ENCODE results near the gene ZNF385B.

Gene ZNF385B

GRCh38 chr2:179745635-179746256 is 115.7 kb downstream of the ZNF385B start:
- DNase-seq (ENCODE audit: low read depth) = no peak

- no peak for DNase-seq (ENCODE audit: low read depth)
Observed at GRCh38 chr2:179744401-179744800, 117.0 kb downstream of the ZNF385B start.

GRCh38 chr2:179741317-179741716 is 120.1 kb downstream of the ZNF385B start:
- DNase-seq (ENCODE audit: low read depth) = no peak

- no peak for DNase-seq (ENCODE audit: low read depth)
Observed at GRCh38 chr2:179729966-179730365, 131.4 kb downstream of the ZNF385B start.

GRCh38 chr2:179726461-179727180 is 134.8 kb downstream of the ZNF385B start:
- no peak for DNase-seq (ENCODE audit: low read depth)

- no peak for DNase-seq (ENCODE audit: low read depth)
Observed at GRCh38 chr2:179724403-179724802, 137.0 kb downstream of the ZNF385B start.

GRCh38 chr2:179720173-179720772 is 141.1 kb downstream of the ZNF385B start:
- no peak for DNase-seq (ENCODE audit: low read depth)

- no peak for DNase-seq (ENCODE audit: low read depth)
Observed at GRCh38 chr2:179715871-179716270, 145.5 kb downstream of the ZNF385B start.

- DNase-seq (ENCODE audit: low read depth) = no peak
Observed at GRCh38 chr2:179715196-179715595, 146.2 kb downstream of the ZNF385B start.

- no peak for DNase-seq (ENCODE audit: low read depth)
Observed at GRCh38 chr2:179712825-179713224, 148.6 kb downstream of the ZNF385B start.

- DNase-seq (ENCODE audit: low read depth) = no peak
Observed at GRCh38 chr2:179711375-179711774, 150.0 kb downstream of the ZNF385B start.

- no peak for DNase-seq (ENCODE audit: low read depth)
Observed at GRCh38 chr2:179703702-179704101, 157.7 kb downstream of the ZNF385B start.

GRCh38 chr2:179702912-179703311 is 158.5 kb downstream of the ZNF385B start:
- DNase-seq (ENCODE audit: low read depth) = no peak

- no peak for DNase-seq (ENCODE audit: low read depth)
Observed at GRCh38 chr2:179701524-179702110, 159.8 kb downstream of the ZNF385B start.

- DNase-seq (ENCODE audit: low read depth) = no peak
Observed at GRCh38 chr2:179695486-179695885, 165.9 kb downstream of the ZNF385B start.

- no peak for DNase-seq (ENCODE audit: low read depth)
Observed at GRCh38 chr2:179694963-179695362, 166.4 kb downstream of the ZNF385B start.

GRCh38 chr2:179692610-179693009 is 168.8 kb downstream of the ZNF385B start:
- no peak for DNase-seq (ENCODE audit: low read depth)

- no peak for DNase-seq (ENCODE audit: low read depth)
Observed at GRCh38 chr2:179692043-179692442, 169.4 kb downstream of the ZNF385B start.

- DNase-seq (ENCODE audit: low read depth) = no peak
Observed at GRCh38 chr2:179691235-179691634, 170.2 kb downstream of the ZNF385B start.

GRCh38 chr2:179686718-179687342 is 174.6 kb downstream of the ZNF385B start:
- DNase-seq (ENCODE audit: low read depth) = no peak

GRCh38 chr2:179686069-179686468 is 175.3 kb downstream of the ZNF385B start:
- no peak for DNase-seq (ENCODE audit: low read depth)

- no peak for DNase-seq (ENCODE audit: low read depth)
Observed at GRCh38 chr2:179685146-179685545, 176.3 kb downstream of the ZNF385B start.

GRCh38 chr2:179682756-179683155 is 178.7 kb downstream of the ZNF385B start:
- DNase-seq (ENCODE audit: low read depth) = no peak

All from T-helper 22 cell (primary cell).